NCI-H2107 treated with DMSO at 0.1 percent for 48 hours (cell line): ENCODE data around the gene LIMA1.
"Not testable (repeated sequence)": the region's sequence is repeated elsewhere in the genome, so short reads cannot be mapped to it uniquely, and the experiment has no call there.

Experiments used
- DNase-seq: peaks from one replicate; lab custom pipeline; 2025; ENCODE audit not compliant: unreplicated experiment; lab: John Stamatoyannopoulos, UW

The LIMA1 gene

GRCh38 chr12:50187084-50187900 lies 96.0 kb downstream of the LIMA1 start:
- DNase-seq = no peak

GRCh38 chr12:50186681-50187080 lies 96.6 kb downstream of the LIMA1 start:
- no peak for DNase-seq

GRCh38 chr12:50185970-50186663 lies 97.2 kb downstream of the LIMA1 start:
- DNase-seq = no peak

GRCh38 chr12:50185301-50185895 lies 97.9 kb downstream of the LIMA1 start:
- DNase-seq = no peak

- DNase-seq = no peak
Measured at GRCh38 chr12:50184261-50184660, 99.1 kb downstream of the LIMA1 start.

- DNase-seq = no peak
Measured at GRCh38 chr12:50182461-50182860, 100.9 kb downstream of the LIMA1 start.

GRCh38 chr12:50181691-50182090 lies 101.6 kb downstream of the LIMA1 start:
- no peak for DNase-seq

GRCh38 chr12:50175716-50176026 lies 107.6 kb downstream of the LIMA1 start:
- DNase-seq = no peak

- peak; percentile 20 for DNase-seq
Measured at GRCh38 chr12:50174971-50175715, 108.2 kb downstream of the LIMA1 start.

- DNase-seq = peak; percentile 98
Measured at GRCh38 chr12:50167049-50167828, 116.1 kb downstream of the LIMA1 start, which contains the start of gene CERS5. Gene CERS5, minus strand, starts transcription at chr12:50167369. Its CDS starts 72 bp downstream, at chr12:50167297.

- DNase-seq = no peak
Measured at GRCh38 chr12:50166799-50167048, 116.6 kb downstream of the LIMA1 start.

GRCh38 chr12:50164963-50165362 lies 118.4 kb downstream of the LIMA1 start:
- no peak for DNase-seq

GRCh38 chr12:50162230-50162629 lies 121.1 kb downstream of the LIMA1 start:
- no peak for DNase-seq

- DNase-seq = no peak
Measured at GRCh38 chr12:50160643-50161042, 122.7 kb downstream of the LIMA1 start.

- DNase-seq = no peak
Measured at GRCh38 chr12:50157259-50157658, 126.1 kb downstream of the LIMA1 start.

GRCh38 chr12:50156641-50157040 lies 126.7 kb downstream of the LIMA1 start:
- DNase-seq = no peak

GRCh38 chr12:50154947-50155346 lies 128.4 kb downstream of the LIMA1 start:
- not testable (repeated sequence) for DNase-seq

GRCh38 chr12:50151047-50151687 lies 132.2 kb downstream of the LIMA1 start:
- no peak for DNase-seq

GRCh38 chr12:50149311-50149710 lies 134.0 kb downstream of the LIMA1 start:
- no peak for DNase-seq

- not testable (repeated sequence) for DNase-seq
Measured at GRCh38 chr12:50148011-50148410, 135.3 kb downstream of the LIMA1 start.
